Panc1 (cell line): ENCODE data around the gene OAF. TPM values are rescaled to one million over a fixed set of nuclear protein-coding genes. Genes with fewer than 3 reads are reported as not detected.

Experiments used
- ATAC-seq: fragments of 200-7000 bp; cut with Tn5 transposase; 2 replicates; pipeline ENCODE4 v1.9.1; 2020; ENCODE audit warnings: mild to moderate bottlenecking, moderate library complexity
- BruUV-seq: library from RNA; stranded (reverse); fragments of 400-500 nt; replicated peaks from 2 replicates; lab custom pipeline; 2021; lab: Mats Ljungman, UMichigan
- CTCF ChIA-PET: fragments of 300-600 bp; sonication (Branson Sonifier 250); formaldehyde crosslinking; loops from one replicate; lab custom pipeline; 2022; ENCODE audit warnings: antibody characterized with exemption; lab: Charles Lee
- POLR2A ChIA-PET: fragments of 300-600 bp; sonication (Branson Sonifier 250); formaldehyde crosslinking; loops from one replicate; lab custom pipeline; 2022; ENCODE audit warnings: antibody characterized with exemption; lab: Charles Lee
- DNase-seq: peaks from one replicate; pipeline ENCODE4 v3.0.0-alpha.2; 2010; ENCODE audit warnings: low read depth, low spot score
- H3K27ac ChIP-seq: 2 replicates; pipeline ENCODE4 v1.5.1; 2011; ENCODE audit warnings: mild to moderate bottlenecking, low read length, inconsistent platforms
- H3K27me3 ChIP-seq: fragments of 200-500 bp; sonication (Bioruptor generic); 2 replicates; pipeline ENCODE4 v1.6.0; 2014; ENCODE audit warnings: low read length, inconsistent platforms; ENCODE audit not compliant: control insufficient read depth, insufficient read depth
- H3K36me3 ChIP-seq: fragments of 200-500 bp; sonication (Bioruptor generic); 2 replicates; pipeline ENCODE4 v1.5.1; 2014; ENCODE audit warnings: inconsistent platforms, mild to moderate bottlenecking, low read length, moderate library complexity; ENCODE audit not compliant: control insufficient read depth, insufficient read depth
- H3K4me1 ChIP-seq: 2 replicates; pipeline ENCODE4 v1.5.1; 2011; ENCODE audit warnings: inconsistent platforms, mild to moderate bottlenecking, low read length, moderate library complexity; ENCODE audit not compliant: control insufficient read depth, insufficient read depth
- H3K4me3 ChIP-seq, 2 experiments: 2 replicates each; pipeline ENCODE4 v1.5.1; 2011 to 2012; ENCODE audit warnings: low read depth in 2 of 2, low read length in 2 of 2, mild to moderate bottlenecking in 2 of 2, inconsistent platforms in 1 of 2, moderate library complexity in 1 of 2
- H3K9me3 ChIP-seq: fragments of 200-500 bp; sonication (Bioruptor generic); 2 replicates; pipeline ENCODE4 v1.5.1; 2014; ENCODE audit warnings: low read depth, mild to moderate bottlenecking, inconsistent platforms, low read length, moderate library complexity; ENCODE audit not compliant: control insufficient read depth, insufficient read depth
- POLR2AphosphoS5 ChIP-seq: IDR thresholded peaks from 2 replicates; pipeline ENCODE4 v1.6.1; 2012; ENCODE audit warnings: mild to moderate bottlenecking, low read depth, low read length, moderate library complexity
- SIN3A ChIP-seq: IDR thresholded peaks from 2 replicates; pipeline ENCODE4 v1.6.1; 2012; ENCODE audit warnings: low read depth, mild to moderate bottlenecking, low read length, moderate library complexity, borderline replicate concordance; ENCODE audit not compliant: insufficient read depth
- TCF7L2 ChIP-seq: IDR thresholded peaks from 2 replicates; pipeline ENCODE4 v1.6.1; 2011; ENCODE audit warnings: mild to moderate bottlenecking, low read depth, low read length, inconsistent platforms
- in situ Hi-C: cut with HindIII; loops from 2 replicates; pipeline ENCODE4 v1.10.0; 2016; ENCODE audit warnings: low sequenced_read_pairs, low pct_unique_long_range_greater_than_20kb
- intact Hi-C: fragments of 100-400 bp; cut with micrococcal nuclease; formaldehyde crosslinking; loops from one replicate; pipeline ENCODE4 v1.10.0; 2022; ENCODE audit not compliant: unreplicated experiment
- total RNA-seq: library from RNA; stranded (reverse); gene quantifications from one replicate; pipeline ENCODE4 v1.2.1, GENCODE V29; 2021; ENCODE audit not compliant: unreplicated experiment
- TF ChIP-seq, protein P1 (sequence below): fragments of 450-650 bp; IDR thresholded peaks from 2 replicates; pipeline ENCODE4 v1.5.1; 2017; ENCODE audit warnings: mild to moderate bottlenecking
- TF ChIP-seq, protein P2 (sequence below), 2 experiments: IDR thresholded peaks; 2 replicates each; pipeline ENCODE4 v1.6.1; 2011 to 2012; ENCODE audit warnings: low read depth in 2 of 2, control low read depth in 1 of 2, low read length in 1 of 2, mild to moderate bottlenecking in 1 of 2, moderate library complexity in 1 of 2; ENCODE audit not compliant: insufficient read depth in 1 of 2

Gene OAF
- total RNA-seq, 1 experiment from 2014 or later, result 13.7 TPM

DNA sequence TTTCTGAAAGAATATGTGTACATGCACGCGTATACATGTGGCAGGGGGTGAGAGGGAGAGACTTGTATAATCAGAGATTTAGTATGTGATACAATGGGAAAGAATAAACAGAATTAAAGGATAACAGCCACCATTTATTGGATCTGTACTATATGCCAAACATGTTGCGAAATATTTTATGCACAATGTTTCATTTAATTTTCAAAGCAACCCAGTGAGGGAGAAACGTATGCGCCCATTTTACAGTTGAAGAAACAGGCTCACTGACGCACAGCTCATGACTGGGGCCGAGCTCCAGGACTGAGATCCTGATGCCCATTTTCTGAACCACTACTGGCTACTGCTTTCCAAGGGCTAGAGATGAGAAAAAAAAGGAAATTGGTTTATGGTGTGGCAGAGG is 3.3 kb upstream of the OAF start:
- BruUV-seq, result no TSS peak
- peaks cover 2% of the 10 kb centered on the region; the same call in 1 of the 2 replicates for H3K27me3 ChIP-seq
- H3K4me1 ChIP-seq, result peaks cover 11% of the 10 kb centered on the region
- no peak for ATAC-seq
- H3K9me3 ChIP-seq, result no peaks in the 10 kb centered on the region
- in situ Hi-C loops, result no loop called here
- H3K4me3 ChIP-seq, result no peak overlapping the region
- intact Hi-C loops, result no loop called here
- no peak for DNase-seq
- ChIA-PET POLR2A (no interaction called here), CTCF (no interaction called here)
- H3K27ac ChIP-seq, result no peak overlapping the region
- H3K36me3 ChIP-seq, result no peaks in the 10 kb centered on the region
- TF ChIP-seq, protein P1, sequence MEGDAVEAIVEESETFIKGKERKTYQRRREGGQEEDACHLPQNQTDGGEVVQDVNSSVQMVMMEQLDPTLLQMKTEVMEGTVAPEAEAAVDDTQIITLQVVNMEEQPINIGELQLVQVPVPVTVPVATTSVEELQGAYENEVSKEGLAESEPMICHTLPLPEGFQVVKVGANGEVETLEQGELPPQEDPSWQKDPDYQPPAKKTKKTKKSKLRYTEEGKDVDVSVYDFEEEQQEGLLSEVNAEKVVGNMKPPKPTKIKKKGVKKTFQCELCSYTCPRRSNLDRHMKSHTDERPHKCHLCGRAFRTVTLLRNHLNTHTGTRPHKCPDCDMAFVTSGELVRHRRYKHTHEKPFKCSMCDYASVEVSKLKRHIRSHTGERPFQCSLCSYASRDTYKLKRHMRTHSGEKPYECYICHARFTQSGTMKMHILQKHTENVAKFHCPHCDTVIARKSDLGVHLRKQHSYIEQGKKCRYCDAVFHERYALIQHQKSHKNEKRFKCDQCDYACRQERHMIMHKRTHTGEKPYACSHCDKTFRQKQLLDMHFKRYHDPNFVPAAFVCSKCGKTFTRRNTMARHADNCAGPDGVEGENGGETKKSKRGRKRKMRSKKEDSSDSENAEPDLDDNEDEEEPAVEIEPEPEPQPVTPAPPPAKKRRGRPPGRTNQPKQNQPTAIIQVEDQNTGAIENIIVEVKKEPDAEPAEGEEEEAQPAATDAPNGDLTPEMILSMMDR, result no peak
- no peak for TF ChIP-seq TCF7L2
- no peak for TF ChIP-seq SIN3A
- no peak for TF ChIP-seq POLR2AphosphoS5
- TF ChIP-seq, protein P2, sequence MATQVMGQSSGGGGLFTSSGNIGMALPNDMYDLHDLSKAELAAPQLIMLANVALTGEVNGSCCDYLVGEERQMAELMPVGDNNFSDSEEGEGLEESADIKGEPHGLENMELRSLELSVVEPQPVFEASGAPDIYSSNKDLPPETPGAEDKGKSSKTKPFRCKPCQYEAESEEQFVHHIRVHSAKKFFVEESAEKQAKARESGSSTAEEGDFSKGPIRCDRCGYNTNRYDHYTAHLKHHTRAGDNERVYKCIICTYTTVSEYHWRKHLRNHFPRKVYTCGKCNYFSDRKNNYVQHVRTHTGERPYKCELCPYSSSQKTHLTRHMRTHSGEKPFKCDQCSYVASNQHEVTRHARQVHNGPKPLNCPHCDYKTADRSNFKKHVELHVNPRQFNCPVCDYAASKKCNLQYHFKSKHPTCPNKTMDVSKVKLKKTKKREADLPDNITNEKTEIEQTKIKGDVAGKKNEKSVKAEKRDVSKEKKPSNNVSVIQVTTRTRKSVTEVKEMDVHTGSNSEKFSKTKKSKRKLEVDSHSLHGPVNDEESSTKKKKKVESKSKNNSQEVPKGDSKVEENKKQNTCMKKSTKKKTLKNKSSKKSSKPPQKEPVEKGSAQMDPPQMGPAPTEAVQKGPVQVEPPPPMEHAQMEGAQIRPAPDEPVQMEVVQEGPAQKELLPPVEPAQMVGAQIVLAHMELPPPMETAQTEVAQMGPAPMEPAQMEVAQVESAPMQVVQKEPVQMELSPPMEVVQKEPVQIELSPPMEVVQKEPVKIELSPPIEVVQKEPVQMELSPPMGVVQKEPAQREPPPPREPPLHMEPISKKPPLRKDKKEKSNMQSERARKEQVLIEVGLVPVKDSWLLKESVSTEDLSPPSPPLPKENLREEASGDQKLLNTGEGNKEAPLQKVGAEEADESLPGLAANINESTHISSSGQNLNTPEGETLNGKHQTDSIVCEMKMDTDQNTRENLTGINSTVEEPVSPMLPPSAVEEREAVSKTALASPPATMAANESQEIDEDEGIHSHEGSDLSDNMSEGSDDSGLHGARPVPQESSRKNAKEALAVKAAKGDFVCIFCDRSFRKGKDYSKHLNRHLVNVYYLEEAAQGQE (IDR thresholded peaks at IDR 0.05; ENCODE audit: insufficient read depth in 1 of 2, low read depth in 2 of 2, low read length in 1 of 2), result no peak

DNA sequence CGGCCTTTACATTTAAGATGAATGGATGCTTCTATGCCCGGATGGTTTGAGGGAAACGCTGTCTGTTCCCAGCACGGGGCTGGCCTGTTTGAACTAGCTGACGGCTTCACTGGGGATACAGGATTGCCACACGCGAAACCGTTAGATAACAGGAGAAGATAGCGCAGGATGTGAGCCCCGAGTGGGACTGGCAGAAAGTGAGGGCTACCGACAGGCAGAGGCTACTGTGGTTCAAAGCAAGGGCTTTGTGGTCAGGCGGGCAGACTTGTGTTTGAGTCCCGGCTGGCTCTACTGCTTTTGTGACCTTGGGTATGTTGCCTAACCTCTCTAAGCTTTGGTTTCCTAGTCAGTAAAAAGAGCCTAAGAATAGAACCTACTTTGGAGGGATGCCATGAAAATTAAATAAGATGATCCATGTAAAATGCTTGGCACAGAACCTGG is 2.8 kb upstream of the OAF start:
- no peak overlapping the region for H3K27ac ChIP-seq
- BruUV-seq, result no TSS peak
- CTCF ChIA-PET, result interaction anchor here (0.6 kb wide), 1 partner anchor 1175 kb away, joined by 9 read pairs; no protein-coding TSS in a partner anchor

More for the DNA sequence above, 2.8 kb upstream of the OAF start:
- Histone ChIP-seq H3K9me3 (no peaks in the 10 kb centered on the region), H3K27me3 (peaks cover 2% of the 10 kb centered on the region; the same call in 1 of the 2 replicates), H3K36me3 (no peaks in the 10 kb centered on the region), H3K4me1 (peaks cover 11% of the 10 kb centered on the region), H3K4me3 (no peak overlapping the region)
- TF ChIP-seq TCF7L2 (no peak), POLR2AphosphoS5 (no peak), SIN3A (no peak)
- TF ChIP-seq, protein P2 (IDR thresholded peaks at IDR 0.05; ENCODE audit: insufficient read depth in 1 of 2, low read depth in 2 of 2, low read length in 1 of 2), result no peak
- TF ChIP-seq, protein P1, result no peak
- in situ Hi-C loops (no loop called here), intact Hi-C loops (no loop called here)
- POLR2A ChIA-PET, result no interaction called here
- no peak for DNase-seq
- no peak for ATAC-seq
